ENCODE data around the gene PBX3.

PBX3 gene

GRCh38 chr9:125926936-125927335 is 179.8 kb downstream of the PBX3 start:
- intact Hi-C loops (cut with DNase I) = no loop called here
- DNase-seq = no peak

GRCh38 chr9:125929846-125930245 is 182.7 kb downstream of the PBX3 start:
- intact Hi-C loops (cut with DNase I) = no loop called here
- no peak for DNase-seq

- intact Hi-C loops (cut with DNase I) = no loop called here
- DNase-seq = no peak
Measured at GRCh38 chr9:125931211-125931610, 184.0 kb downstream of the PBX3 start.

GRCh38 chr9:125932012-125932411 is 184.8 kb downstream of the PBX3 start:
- peak in 4 of 10 donors; percentile 11 to 48 (median 27) for DNase-seq
- intact Hi-C loops (cut with DNase I) = no loop called here

- intact Hi-C loops (cut with DNase I) = no loop called here
- no peak for DNase-seq
Measured at GRCh38 chr9:125932746-125933455, 185.7 kb downstream of the PBX3 start.

GRCh38 chr9:125942125-125942524 is 195.0 kb downstream of the PBX3 start:
- DNase-seq = no peak
- intact Hi-C loops (cut with DNase I) = no loop called here

GRCh38 chr9:125943831-125944230 is 196.7 kb downstream of the PBX3 start:
- intact Hi-C loops (cut with DNase I) = no loop called here
- DNase-seq = no peak

- no peak for DNase-seq
- intact Hi-C loops (cut with DNase I) = no loop called here
Measured at GRCh38 chr9:125946397-125946796, 199.2 kb downstream of the PBX3 start.

GRCh38 chr9:125948887-125949596 is 201.9 kb downstream of the PBX3 start:
- intact Hi-C loops (cut with DNase I) = no loop called here

GRCh38 chr9:125949703-125950460 is 202.7 kb downstream of the PBX3 start:
- intact Hi-C loops (cut with DNase I) = no loop called here
- DNase-seq = no peak

More at GRCh38 chr9:125948887-125949596, 201.9 kb downstream of the PBX3 start:
- DNase-seq = no peak

GRCh38 chr9:125950880-125951471 is 203.8 kb downstream of the PBX3 start:
- DNase-seq = no peak
- intact Hi-C loops (cut with DNase I) = no loop called here

GRCh38 chr9:125953314-125954019 is 206.3 kb downstream of the PBX3 start:
- no peak for DNase-seq
- intact Hi-C loops (cut with DNase I) = no loop called here

- no peak for DNase-seq
- intact Hi-C loops (cut with DNase I) = no loop called here
Measured at GRCh38 chr9:125956102-125956501, 208.9 kb downstream of the PBX3 start.

GRCh38 chr9:125959315-125959714 is 212.1 kb downstream of the PBX3 start:
- no peak for DNase-seq
- intact Hi-C loops (cut with DNase I) = no loop called here

GRCh38 chr9:125959951-125960619 is 212.9 kb downstream of the PBX3 start:
- intact Hi-C loops (cut with DNase I) = no loop called here
- DNase-seq = peak in 1 of 10 donors; percentile 29

- intact Hi-C loops (cut with DNase I) = no loop called here
- no peak for DNase-seq
Measured at GRCh38 chr9:125960626-125961025, 213.5 kb downstream of the PBX3 start.

- peak in 5 of 10 donors; percentile 20 to 89 (median 38) for DNase-seq
- intact Hi-C loops (cut with DNase I) = no loop called here
Measured at GRCh38 chr9:125961072-125961471, 213.9 kb downstream of the PBX3 start.

- DNase-seq = no peak
- intact Hi-C loops (cut with DNase I) = no loop called here
Measured at GRCh38 chr9:125963932-125964331, 216.8 kb downstream of the PBX3 start.

- intact Hi-C loops (cut with DNase I) = no loop called here
- no peak for DNase-seq
Measured at GRCh38 chr9:125964702-125965225, 217.6 kb downstream of the PBX3 start.

- DNase-seq = no peak
- intact Hi-C loops (cut with DNase I) = no loop called here
Measured at GRCh38 chr9:125965477-125965876, 218.3 kb downstream of the PBX3 start.

All from posterior cingulate gyrus (tissue), 11 donors.